GM18951 (cell line): Measurements from ENCODE around the gene TNKS1BP1.
"Not testable (repeated sequence)": the region's sequence is repeated elsewhere in the genome, so short reads cannot be mapped to it uniquely, and the experiment has no call there.

Experiments used
- POLR2A ChIP-seq: IDR thresholded peaks from 4 replicates; pipeline ENCODE4 v1.6.1; 2011; ENCODE audit warnings: mild to moderate bottlenecking; ENCODE audit not compliant: insufficient read length, insufficient read depth; ENCODE audit errors: extremely low read depth
- in situ Hi-C: fragments of 300-500 bp; cut with MboI; formaldehyde crosslinking; loops from one replicate; pipeline ENCODE4 v1.12.0; 2022; ENCODE audit warnings: low sequenced_read_pairs, mixed read lengths, inconsistent platforms; ENCODE audit not compliant: unreplicated experiment

Gene TNKS1BP1

DNA sequence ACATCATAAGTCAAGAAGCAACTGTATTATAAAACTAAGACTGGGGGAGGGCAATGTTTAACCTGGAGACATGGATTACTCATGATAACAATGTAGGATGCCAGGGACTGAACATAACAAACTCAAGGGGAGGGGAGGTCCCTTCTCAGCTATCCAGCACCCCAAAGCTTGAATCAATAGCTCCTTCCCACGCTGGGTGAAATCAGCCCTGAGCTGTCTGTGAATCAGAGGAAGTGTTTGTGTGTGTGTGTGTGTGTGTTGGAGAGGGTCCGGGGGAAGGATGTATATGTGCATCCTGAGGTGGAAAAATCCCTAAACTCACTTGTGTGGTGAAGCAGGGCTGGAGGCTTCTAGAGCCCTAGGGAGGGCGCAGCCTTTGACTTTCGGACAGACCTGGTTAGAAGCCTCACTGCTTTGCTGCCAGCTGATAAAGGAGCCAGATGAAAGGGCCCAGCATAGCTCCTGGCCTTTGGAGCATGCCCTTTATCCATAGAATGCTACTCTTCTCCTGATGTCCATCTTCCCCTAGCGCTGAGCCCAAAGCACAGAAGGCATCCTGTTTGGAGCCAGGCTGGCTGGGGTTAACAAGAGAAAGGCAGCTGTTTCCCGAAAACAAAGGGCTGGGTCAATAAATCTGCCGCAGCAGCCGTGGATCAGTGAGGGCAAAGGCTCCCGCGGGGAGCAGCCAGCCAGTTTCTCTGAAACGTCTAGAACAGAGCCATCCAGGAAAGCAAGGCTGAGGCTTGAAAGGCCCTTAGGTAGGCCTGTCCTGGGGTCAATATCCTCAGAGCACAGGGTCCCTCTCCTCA, 35.8 kb downstream of the TNKS1BP1 start:
- TF ChIP-seq POLR2A = no peak
- in situ Hi-C loops = no loop called here

DNA sequence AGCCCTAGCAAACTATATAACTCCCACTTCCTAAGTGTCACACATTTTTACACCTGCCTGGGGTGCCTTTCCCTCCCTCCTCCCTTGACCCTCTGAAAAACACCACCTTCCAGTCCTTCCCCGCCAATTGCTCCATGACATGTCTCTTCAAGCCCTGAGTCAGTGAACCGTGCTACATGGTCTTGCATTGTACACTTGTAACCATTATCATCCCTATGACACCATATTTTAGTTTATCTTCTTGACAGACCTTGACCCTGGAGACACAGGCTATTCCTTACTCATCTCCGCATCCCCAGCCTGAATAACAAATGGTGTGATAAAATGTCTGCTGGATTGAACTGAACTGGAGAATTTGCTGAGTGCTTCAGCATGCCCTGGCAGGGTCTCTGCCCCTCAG, 36.9 kb downstream of the TNKS1BP1 start:
- in situ Hi-C loops = no loop called here

DNA sequence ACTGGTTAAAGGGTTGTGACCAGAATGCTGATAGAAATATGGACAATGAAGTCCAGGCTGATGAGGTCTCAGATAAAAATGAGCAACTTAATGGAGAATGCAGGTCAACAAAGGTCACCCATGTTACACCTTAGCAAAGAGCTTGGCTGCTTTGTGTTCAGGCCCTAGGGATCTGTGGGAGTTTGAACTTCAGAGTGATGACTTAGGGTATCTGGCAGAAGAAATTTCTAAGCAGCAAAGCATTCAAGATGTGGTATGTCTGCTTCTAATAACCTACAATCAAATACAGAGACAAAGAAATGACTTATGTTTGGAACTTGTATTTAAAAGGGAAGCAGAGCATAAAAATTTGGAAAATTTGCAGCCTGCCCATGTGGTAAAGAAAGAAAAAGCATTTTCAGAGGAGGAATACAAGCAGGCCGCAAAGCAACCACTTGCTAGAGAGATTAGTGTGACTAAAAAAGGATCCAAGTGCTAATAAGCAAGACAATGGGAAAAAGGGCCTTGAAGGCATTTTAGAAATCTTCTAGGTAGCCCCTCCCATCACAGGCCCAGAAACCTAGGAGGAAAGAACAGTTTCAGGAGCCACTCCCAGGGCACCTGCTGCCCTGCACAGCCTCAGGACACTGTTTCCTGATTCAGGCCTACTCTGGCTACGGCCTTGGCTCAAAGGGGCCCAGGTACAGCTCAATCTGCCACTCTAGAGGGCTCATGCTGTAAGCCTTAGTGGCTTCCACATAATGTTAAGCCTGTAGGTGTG, 41.3 kb downstream of the TNKS1BP1 start:
- in situ Hi-C loops = no loop called here
- TF ChIP-seq POLR2A = no peak

More for the DNA sequence above, 36.9 kb downstream of the TNKS1BP1 start:
- TF ChIP-seq POLR2A = no peak

DNA sequence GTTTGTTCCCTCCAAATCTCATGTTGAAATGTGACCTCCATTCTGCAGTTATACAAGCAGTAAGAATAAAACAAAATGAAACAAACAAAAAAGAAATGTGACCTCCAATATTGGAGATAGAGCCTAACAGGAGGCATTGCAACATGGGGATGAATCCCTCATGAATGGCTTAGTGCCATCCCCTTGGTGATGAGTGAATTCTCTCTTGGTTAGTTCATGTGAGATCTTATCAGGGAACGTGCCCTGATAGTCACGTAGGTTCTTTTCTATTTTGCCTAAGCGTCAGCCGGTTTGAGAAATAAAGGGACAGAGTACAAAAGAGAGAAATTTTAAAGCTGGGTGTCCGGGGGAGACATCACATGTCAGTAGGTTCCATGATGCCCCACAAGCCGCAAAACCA, 43.2 kb downstream of the TNKS1BP1 start:
- in situ Hi-C loops = not testable (repeated sequence)

DNA sequence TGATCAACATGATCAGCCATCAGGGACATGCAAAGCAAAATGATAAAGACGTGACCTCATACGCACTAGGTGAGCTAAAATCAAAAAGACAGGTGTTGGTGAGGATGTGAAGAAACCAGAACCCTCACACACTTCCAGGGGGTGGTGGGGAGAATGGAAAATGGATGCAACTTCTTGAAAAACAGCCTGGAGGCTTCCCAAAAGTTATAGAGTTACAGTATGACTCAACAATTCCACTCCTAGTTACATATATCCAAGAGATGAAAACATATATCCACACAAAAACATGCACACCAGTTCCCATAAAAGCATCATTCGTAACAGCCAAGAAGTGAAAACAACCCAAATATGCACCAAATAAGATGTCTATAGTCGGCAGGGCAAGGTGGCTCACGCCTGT, 45.6 kb downstream of the TNKS1BP1 start:
- TF ChIP-seq POLR2A = no peak
- in situ Hi-C loops = no loop called here

DNA sequence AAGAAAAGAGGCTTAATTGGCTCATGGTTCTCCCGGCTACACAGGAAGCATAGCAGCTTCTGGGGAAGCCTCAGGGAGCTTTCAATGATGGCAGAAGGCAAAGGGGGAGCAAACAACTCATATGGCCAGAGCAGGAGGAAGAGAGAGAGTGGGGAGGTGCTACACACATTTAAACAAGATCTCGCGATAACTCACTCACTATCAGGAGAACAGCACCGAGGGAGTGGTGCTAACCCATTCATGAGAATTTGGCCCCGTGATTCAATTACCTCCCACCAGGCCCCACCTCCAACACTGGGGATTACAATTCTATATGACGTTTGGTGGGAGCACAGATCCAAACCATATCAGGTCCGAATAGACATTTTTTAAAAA, 46.0 kb downstream of the TNKS1BP1 start:
- TF ChIP-seq POLR2A = no peak
- in situ Hi-C loops = no loop called here

DNA sequence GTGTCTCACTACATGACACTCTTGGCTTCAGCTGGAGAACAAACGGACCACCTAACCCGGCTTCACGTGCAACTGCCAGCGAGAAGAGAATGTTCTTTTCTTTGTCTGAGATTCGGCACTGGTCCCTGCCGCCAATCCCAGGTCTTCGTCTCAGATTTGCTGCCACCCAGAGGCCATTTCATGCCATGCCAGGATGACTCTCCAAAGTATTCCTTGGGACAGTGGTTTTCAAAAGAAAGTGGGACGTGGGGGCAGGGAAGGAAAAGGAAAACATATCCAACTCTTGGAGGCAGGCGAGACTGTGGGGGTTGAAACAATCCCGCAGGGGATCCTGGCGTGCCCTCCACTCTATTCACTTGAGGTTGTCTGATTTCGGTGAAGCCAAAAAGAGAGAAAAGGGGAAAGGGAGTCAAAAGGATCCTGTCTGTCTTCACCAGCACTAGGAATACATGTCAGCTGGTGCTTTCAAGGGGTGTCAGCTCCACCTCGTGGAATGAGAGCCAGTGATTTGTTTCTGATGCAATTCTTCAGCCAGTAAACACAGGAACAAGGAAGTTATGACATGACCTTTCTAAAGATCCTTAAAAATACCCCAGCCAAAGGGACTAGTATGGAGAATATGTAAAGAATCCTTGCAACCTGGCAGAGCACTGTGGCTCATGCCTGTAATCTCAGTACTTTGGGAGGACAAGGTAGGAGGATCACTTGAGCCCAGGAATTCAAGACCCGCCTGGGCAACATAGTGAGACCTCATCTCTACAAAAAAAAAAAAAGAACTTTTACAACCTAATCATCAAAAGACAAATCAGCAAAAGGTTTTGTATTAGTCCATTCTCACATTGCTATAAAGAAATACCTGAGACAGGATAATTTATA, 46.7 kb downstream of the TNKS1BP1 start:
- in situ Hi-C loops = no loop called here
- TF ChIP-seq POLR2A = no peak

DNA sequence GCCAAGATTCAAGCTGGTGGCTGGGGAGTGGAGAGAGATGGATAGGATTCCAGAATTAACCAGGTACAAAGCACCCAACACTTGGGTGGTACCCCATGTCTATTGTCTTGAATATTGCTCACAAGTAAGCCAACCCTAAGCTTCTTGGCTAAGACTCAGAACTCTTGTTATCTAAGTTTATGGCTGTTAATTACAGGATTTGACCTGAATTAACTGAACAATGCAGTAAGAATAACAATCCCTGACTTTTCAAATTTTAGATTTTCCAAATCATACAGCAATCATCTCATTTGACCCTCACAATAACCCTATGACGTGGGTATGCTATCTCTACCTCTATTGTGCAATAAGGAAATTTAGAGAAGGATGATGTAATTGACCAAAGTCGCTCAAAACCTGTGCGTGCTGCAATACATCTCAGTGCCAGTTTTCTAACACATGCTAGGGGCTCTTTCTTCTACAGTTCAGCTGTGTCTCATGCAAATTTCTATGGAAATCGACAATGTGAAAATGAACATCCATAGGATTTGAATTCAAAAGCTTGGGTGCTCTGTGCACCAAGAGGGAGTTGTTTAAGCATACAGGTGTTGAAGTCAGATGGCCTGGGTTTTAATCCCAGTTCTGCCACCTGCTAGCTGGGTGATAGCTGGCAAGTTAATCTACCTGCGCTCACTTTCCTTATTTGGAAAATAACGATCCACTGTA, 47.6 kb downstream of the TNKS1BP1 start:
- in situ Hi-C loops = no loop called here
- TF ChIP-seq POLR2A = no peak

DNA sequence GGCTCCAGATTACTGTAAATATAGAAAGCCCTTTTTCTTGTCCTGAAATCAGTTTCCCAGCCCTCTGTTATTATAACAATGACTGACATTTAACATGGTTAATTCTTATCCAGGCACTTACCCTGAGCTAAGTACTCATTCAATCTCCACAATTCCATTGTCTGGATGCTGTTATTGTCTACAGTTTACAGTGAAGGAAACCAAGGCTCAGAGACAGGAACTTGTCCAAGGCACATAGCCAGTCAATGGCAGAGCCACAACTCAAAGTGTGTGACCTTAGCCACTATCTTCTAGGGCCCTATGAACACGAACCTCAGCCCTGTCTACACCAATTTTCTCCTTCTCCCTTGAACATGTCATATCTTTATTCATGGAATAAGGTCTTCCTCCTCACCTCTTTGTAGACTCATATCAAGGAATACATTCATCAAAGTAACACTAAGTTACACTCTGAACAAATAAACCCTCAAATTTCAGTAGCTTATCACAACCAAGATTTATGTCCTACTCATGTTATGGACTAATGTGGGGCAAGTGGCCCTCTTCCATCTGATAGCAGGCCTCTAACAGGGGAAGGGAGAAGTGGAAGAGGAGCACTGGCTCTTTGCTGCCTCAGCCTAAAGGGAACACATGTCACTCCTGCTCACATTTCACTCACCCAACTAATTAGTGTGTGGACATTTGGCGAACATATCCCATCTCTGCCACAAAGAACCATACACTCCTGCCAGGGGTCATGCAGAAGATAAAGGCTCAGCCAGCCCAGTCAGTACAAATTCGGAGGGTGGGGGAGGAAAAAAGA, 48.4 kb downstream of the TNKS1BP1 start:
- in situ Hi-C loops = no loop called here
- no peak for TF ChIP-seq POLR2A

DNA sequence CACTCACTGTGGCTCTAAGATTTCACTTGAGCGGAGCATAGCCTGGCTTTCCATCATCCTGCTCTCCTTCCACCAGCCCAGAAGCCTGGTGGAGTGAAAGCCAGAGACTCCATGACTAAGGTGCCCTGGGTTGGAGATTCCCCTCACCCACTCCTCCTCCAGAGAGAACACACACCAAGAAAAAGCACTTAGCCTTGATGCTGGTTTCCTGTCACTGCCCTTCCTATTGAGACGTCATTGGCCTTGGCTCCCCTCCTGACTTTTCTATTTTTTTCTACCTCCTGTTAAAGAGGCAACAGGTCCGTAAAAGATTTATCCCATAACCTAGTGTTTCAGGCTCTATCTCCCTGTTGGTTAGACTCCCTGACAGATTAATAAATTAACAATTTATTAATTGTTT, 49.2 kb downstream of the TNKS1BP1 start:
- in situ Hi-C loops = no loop called here
- TF ChIP-seq POLR2A = no peak

DNA sequence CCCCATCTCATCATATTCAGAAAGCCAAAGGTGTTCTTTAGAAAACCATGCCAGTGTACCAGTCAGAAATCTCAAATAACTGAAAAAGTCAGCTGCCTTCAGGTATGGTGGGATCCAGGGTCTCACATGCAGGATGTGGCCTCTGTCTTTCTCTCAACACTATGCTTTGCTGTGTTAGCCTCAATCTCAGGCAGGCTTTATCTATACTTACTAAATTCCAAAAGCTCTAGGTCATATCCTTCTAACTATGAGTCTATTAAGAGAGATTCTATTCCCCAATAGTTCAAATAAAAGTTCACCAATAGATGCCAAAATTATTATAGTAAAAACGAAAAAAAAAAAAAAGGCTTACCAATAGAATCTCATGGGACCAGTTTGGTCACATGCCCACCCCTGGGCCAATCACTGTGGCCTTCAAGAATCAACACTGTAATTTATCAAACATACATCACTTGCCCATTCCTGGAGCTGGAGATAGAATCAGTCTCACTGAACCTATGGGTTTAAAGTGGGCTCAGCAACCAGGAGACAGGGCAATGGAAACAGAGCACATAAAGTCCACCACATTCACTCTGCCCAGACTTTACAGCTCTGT, 49.8 kb downstream of the TNKS1BP1 start:
- in situ Hi-C loops = no loop called here
- no peak for TF ChIP-seq POLR2A

DNA sequence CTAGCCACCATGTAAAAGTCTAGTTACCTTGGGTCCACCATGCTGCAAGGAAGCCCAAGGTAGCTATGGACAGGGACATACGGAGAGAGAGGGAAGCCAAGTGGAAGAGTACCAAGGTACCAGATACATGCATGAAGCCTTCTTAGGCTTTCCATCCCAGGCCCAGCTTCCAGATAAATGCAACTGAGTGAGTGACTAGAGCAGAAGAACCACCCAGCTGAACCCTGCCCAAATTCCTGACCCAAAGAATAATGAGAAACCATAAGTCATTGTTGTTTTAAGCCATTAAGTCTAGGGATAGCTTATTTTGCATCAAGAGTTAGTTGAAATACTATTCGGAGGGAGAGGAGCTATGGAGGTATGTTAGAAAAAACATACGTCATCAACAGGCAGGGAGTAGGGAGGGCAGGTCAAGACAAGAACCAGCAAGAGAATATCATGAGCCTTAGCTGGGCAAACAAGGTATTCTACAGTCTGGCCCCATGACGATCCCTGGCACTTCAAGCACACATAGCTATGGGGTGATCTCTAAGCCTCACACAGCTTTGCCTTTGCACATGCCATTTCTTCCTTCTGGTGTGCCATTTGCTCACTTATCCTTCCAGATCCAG, 51.2 kb downstream of the TNKS1BP1 start:
- no peak for TF ChIP-seq POLR2A
- in situ Hi-C loops = no loop called here
